GM18517 (cell line): Measurements from ENCODE around the gene PUDP.
A peak's percentile ranks its signal among the peaks of the same experiment; 100 is the strongest.

Source experiments
- ATAC-seq: cut with Tn5 transposase; IDR thresholded peaks from one replicate; pipeline ENCODE4 v1.9.1; 2021; ENCODE audit warnings: mild to moderate bottlenecking, moderate library complexity; ENCODE audit not compliant: unreplicated experiment

The PUDP gene

DNA sequence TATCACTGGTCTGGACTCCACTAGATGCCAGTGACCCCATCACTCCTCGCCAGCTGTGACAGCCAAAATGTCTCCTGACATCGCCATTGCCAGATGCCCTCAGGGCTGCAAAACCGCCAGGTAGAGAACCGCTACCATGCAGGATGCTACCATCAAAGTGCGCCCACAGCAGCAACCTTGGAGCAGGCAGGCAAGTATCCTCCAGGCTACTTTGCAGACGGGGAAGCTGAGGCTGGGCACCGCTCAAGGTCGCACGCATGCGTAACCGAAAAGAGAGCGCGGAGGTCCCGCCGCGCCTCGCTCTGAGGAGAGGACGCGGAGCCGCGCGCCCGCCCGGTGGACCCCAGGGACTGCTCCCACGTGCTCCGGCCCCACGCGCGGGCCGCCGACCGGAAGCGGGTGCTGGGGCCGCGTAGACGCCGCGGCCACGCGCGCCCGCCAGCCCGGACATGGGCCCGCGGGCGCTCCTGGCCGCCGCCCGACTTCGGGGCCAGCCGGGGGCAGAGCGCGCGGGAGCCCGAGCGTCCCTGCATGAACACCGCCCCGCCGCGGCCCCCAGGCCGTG, 458 bp downstream of the PUDP start, which contains the start of gene STS:
STS (plus strand) TSS at position 300 of the 565 bp plus-strand sequence. CDS start 105,488 bp downstream, outside the sequence.
- peak; percentile 38 for ATAC-seq

- ATAC-seq = peak; percentile 24
Observed at GRCh38 chrX:7146703-7147412, 1.1 kb downstream of the PUDP start.

DNA sequence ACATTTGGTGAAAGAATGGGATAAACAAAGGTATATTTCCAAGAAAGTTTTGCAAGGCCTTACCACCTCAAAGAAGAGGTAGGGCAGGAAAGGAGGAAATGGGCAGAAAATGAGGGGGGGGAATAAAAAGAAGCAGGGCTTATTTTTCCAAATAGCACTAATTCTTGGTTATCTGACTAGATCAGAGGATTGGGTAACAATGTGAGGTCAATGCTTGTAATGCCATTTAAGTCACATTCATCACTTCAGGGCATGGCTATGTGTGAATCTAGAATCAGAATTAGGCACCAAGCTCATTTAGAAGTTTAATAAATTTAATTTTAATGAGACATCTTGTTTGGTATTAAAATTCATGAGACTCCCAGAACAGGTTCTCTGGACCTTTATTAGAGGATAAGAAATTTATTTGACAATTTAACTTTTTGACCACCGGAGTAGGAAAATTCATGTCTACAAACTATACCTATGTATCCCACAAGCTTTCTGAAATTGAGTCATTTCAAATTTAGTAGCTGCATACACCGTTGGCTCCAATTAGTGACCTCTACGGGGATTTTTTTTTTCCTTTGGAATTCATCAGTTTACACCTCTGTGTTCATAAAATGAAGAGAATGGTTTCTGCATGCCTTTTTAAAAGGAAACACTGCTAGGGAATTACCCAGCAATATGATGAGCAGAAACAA, 1.8 kb downstream of the PUDP start:
- no peak for ATAC-seq

- ATAC-seq = no peak
Observed at GRCh38 chrX:7145454-7145853, 2.5 kb downstream of the PUDP start.

GRCh38 chrX:7143941-7144525, 3.9 kb downstream of the PUDP start:
- ATAC-seq = no peak

- no peak for ATAC-seq
Observed at GRCh38 chrX:7143076-7143475, 4.9 kb downstream of the PUDP start.

DNA sequence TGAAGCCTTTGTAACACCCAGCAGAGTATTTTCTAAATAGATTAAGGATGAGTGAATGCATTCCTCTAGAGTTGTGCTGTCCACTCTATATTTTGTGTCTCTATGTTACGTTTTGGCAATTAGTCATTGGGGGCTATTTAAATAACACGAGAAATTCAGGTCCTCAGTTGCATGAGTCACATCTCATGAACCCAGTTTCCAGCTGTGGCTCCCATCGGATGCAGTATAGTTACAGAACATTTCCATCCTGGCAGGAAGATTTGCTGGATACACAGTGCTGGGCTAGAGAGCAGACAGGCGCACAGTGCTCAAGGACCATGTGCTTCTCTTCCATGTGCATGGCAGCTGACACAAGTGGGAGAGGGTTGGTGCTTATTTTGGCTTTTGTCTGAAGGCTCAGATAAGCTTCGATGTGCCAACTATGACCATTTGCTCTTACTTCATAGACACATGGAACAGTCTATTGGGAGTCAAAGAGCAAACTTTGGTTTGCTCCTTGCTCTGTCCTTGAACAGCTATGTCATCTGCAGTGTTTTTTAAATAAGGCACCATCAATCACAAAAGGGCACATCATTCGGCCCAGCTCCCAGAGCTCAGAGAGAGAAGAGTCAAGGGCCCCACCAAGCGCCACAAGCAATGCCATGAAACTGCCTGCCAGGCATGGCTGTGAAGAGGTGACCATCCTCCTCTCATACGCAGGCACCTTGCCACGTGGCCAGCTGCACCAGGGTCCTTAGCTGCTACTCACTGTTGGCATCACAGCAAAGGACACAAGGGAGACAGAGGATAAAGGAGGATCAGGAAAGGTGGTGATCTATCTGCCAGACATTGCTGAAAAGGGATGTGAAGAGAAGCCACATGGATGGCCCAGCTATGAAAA, 8.5 kb downstream of the PUDP start:
- ATAC-seq = no peak

DNA sequence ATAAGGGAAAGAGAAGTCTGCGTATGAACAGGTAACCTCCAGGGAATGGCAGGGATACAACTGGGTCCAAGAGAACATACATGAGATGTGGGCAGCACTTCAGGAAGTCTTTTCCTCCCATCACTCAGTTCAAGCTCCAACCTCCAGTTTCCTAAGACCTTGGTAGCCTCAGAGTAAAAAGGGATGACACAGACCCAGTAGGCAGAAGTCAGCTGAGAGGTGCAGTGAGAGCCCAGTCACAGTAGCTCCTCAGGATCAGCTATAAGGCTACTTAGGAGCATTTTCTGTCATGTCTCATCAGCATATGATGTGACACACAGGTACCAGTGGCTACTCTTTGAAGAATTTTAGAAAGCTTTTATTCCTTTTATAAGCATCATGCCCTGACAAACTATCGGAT, 13.0 kb downstream of the PUDP start:
- ATAC-seq = no peak

DNA sequence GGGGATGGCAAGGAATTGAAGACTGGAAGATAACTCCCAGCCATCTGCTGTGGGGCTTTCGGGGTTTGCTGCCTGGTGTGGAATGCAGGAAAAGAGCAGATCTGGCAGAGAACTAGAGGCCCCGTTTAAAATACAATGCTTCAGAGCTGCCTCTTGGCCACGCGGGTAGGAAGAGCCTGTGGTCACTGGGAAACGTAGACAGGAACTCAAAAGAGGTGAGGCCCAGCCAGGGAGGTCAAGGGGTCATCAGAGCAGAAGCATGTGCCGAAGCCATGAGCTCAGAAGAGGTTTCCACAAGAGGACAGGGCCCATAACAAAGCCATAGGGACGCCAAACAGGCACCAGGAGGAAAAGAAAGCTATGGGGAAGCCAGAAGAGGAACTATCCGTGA, 14.9 kb downstream of the PUDP start:
- ATAC-seq = no peak

DNA sequence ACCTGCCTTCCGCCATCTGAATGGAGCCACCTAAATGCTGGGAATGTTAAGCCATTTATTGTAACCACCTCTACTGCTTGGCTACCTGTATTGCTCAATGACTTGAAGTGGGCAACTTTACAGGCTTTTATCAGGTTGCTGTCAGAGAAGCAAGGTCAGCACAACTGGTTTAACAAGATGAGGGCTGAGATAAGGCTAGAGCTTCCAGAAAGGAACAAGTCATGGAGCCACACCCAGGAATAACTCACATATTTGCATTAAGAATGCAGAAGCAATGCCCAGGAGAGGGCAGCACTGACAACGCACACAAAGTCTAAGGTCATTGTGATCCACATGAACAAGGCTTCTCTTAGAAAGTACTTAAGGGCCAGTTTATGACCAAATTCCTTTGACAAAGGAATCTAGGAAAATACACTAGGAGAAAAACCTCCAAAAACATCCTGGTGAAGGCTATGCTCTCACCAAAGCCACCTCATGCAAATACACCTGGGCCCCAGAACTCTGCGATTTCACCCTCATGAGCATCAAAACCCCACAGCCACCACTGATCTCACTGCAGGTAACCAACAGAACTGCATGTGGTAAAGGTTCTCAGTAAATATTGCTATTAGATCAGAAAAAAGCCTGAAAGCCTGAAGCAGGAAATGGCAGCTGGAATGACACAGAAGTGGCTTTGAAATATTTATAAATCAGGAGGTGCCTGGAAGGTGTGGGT, 15.5 kb downstream of the PUDP start:
- ATAC-seq = peak; percentile 86

DNA sequence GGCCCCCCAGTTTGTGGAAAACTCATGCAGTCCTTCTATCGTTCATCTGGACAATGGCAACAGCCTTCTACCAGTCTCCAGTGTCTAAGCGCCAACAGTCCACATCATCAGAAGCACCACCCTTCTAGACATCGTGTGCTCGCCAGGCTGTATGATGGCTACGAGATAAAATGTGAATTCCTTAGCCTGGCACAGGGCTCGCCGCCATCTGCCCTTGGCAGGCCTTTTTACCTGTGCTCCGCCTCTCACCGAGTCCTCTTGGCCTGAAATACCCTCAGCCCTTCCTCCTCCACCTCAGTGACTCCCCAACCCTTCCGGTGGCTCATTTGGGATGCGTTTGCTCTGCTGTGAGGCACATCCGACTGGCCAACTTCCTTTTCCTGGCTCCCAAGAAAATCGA, 16.3 kb downstream of the PUDP start:
- ATAC-seq = no peak

DNA sequence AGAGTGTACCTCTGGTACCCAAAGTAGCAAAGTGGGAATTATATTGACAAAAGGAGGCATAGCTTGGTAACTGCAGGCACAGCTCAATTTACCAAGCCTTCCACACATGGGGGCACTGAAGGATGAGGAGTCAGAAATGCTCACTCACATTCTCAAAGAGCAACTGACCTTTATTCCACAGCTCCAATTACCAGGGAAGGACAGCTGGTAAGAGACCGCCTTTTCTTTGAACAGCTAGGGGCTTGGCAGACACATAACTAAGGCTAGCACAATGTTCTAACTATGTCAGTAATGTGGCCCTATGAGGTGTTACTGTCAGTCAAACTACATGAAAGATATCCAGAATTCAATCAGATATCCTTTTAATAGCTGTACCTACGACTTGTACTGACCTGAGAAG, 20.9 kb downstream of the PUDP start:
- ATAC-seq = no peak

DNA sequence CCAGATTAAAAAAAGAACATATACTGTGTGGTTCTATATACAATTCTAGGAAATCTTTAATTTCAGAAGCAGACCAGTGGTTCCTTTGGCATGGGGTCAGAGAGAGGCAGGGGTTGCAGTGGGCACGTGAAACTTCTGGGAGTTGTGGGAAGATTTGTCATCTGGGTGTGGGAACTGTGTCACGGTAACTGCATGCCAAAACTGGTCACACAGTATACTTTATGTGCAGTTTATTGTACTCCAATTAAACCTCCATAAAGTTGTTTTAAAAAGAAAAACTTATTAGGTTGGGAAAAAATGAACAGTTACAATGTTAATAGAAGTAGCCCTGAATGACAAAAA, 27.1 kb downstream of the PUDP start:
- ATAC-seq = no peak

- ATAC-seq = no peak
Observed at GRCh38 chrX:7119950-7120877, 27.7 kb downstream of the PUDP start.

DNA sequence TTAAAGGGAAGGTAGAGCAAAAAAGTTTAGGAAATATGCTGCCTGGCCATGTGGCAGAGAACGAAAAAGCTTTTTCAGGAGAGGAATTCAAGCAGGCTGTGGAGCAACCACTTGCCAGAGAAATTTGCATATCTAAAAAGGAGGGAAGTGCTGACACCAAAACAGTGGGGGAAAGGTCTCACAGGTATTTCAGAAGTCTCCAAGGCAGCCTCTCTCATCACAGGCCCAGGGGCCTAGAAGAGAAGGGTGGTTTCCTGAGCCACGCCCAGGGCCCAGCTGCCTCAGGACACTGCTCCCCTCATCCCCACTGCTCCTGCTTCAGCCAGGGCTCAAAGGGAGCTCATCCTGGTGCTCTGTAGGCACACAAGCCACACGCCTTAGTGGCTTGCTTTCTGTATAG, 30.4 kb downstream of the PUDP start:
- peak; percentile 34 for ATAC-seq

GRCh38 chrX:7116081-7116480, 31.9 kb downstream of the PUDP start:
- no peak for ATAC-seq

GRCh38 chrX:7115557-7115956, 32.4 kb downstream of the PUDP start:
- peak; percentile 82 for ATAC-seq

GRCh38 chrX:7112071-7112470, 35.9 kb downstream of the PUDP start:
- no peak for ATAC-seq

GRCh38 chrX:7111518-7111917, 36.4 kb downstream of the PUDP start:
- ATAC-seq = no peak
